ENCODE results near the gene SERTAD4. TPM values are rescaled to one million over a fixed set of nuclear protein-coding genes. Genes with fewer than 3 reads are reported as not detected.

Gene SERTAD4
- polyA plus RNA-seq, 1 experiment: 6.2 TPM

DNA sequence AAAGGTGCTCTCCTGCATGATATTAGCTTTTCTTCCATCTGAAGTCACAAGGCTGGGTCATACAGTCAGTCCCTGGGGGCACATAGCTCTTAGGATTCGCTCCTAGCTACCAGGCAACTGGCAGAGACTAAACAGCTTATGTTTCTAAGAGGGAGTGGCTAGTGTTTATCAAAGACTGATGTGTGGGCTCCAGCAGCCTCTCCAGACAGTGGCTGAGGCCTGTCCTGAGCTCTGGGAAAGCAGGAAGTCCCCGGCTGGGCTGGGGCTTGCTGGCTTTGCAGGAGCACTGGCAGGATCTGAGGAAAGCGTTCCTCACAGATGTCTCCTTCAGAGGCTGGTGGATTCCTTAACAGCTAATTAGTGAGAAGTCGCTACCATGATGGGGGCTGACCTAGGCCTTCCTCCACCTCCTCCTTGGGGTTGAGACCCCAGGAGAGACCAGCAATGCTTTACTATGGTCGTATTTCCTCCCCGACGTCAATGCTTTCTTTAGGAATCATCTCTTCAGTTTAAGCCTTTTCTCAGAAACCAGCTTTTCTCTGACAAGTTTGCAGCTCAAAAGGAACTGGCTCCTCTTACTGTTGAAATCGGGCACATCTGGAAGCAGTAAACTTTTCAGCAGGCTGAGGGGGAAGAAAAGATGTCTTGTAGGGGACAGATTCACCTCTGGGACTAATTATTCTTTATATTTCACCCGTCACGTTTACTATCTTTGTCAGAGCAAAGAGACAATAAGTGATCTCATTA lies 62.6 kb downstream of the SERTAD4 start:
- no peaks in the 10 kb centered on the region for H3K27me3 ChIP-seq (ENCODE audit: control insufficient read depth, insufficient read depth, low read length)
- DNase-seq (ENCODE audit: low read depth): peak; percentile 59
- TF ChIP-seq, protein P1, sequence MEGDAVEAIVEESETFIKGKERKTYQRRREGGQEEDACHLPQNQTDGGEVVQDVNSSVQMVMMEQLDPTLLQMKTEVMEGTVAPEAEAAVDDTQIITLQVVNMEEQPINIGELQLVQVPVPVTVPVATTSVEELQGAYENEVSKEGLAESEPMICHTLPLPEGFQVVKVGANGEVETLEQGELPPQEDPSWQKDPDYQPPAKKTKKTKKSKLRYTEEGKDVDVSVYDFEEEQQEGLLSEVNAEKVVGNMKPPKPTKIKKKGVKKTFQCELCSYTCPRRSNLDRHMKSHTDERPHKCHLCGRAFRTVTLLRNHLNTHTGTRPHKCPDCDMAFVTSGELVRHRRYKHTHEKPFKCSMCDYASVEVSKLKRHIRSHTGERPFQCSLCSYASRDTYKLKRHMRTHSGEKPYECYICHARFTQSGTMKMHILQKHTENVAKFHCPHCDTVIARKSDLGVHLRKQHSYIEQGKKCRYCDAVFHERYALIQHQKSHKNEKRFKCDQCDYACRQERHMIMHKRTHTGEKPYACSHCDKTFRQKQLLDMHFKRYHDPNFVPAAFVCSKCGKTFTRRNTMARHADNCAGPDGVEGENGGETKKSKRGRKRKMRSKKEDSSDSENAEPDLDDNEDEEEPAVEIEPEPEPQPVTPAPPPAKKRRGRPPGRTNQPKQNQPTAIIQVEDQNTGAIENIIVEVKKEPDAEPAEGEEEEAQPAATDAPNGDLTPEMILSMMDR (IDR thresholded peaks at IDR 0.05; ENCODE audit: insufficient read depth, low read depth, low read length): no peak
- ChIA-PET POLR2A (interaction anchor here (0.5 to 1.0 kb wide), 4 partner anchors 28 to 81 kb away, joined by 4 to 8 read pairs (median 4); no protein-coding TSS in a partner anchor), CTCF (interaction anchor here (1.2 to 1.9 kb wide), 4 partner anchors 15 to 58 kb away, joined by 3 to 9 read pairs (median 7); no protein-coding TSS in a partner anchor)
- H3K36me3 ChIP-seq (ENCODE audit: control insufficient read depth, insufficient read depth, low read length): no peaks in the 10 kb centered on the region
- no peak overlapping the region for H3K4me3 ChIP-seq (ENCODE audit: low read depth, low read length)

Other genes with a start within 250 kb of the SERTAD4 start
- 6.6 and 7.2 TPM in 2 replicates for gene HHAT, start 96.1 kb downstream of the SERTAD4 start, polyA plus RNA-seq (2011; rRNA removed)

Measured in BJ (cell line).